GM19239 (cell line): ENCODE data around the gene MRNIP.

Experiments
- DNase-seq: peaks from one replicate; pipeline ENCODE4 v3.0.0; 2011; ENCODE audit warnings: low spot score; ENCODE audit not compliant: insufficient read length
- FAIRE-seq: peaks from 2 replicates; lab custom pipeline; 2011; peaks lifted over from hg19 to GRCh38; lab: Jason Lieb, UNC

MRNIP gene

GRCh38 chr5:179889885-179890284 lies 31.3 kb upstream of the MRNIP start:
- FAIRE-seq, result no peak
- no peak for DNase-seq

GRCh38 chr5:179887802-179888201 lies 29.2 kb upstream of the MRNIP start:
- no peak for DNase-seq
- FAIRE-seq, result no peak

GRCh38 chr5:179887095-179887494 lies 28.5 kb upstream of the MRNIP start:
- DNase-seq (no peak), FAIRE-seq (no peak)

- FAIRE-seq (no peak), DNase-seq (no peak)
These were observed 27.7 kb upstream of the MRNIP start for GRCh38 chr5:179886190-179886911.

GRCh38 chr5:179885491-179886090 lies 27.0 kb upstream of the MRNIP start:
- DNase-seq, result no peak
- FAIRE-seq, result no peak

GRCh38 chr5:179883163-179883562 lies 24.5 kb upstream of the MRNIP start:
- DNase-seq (no peak), FAIRE-seq (no peak)

- DNase-seq, result no peak
- no peak for FAIRE-seq
These were observed 23.7 kb upstream of the MRNIP start for GRCh38 chr5:179882338-179882737.

GRCh38 chr5:179880848-179881590 lies 22.4 kb upstream of the MRNIP start:
- FAIRE-seq (no peak), DNase-seq (no peak)

- DNase-seq, result no peak
- FAIRE-seq, result no peak
These were observed 21.5 kb upstream of the MRNIP start for GRCh38 chr5:179880066-179880650.

GRCh38 chr5:179879690-179880010 lies 21.0 kb upstream of the MRNIP start:
- no peak for FAIRE-seq
- no peak for DNase-seq

- no peak for DNase-seq
- no peak for FAIRE-seq
These were observed 20.5 kb upstream of the MRNIP start for GRCh38 chr5:179879003-179879689.

GRCh38 chr5:179878222-179879002 lies 19.8 kb upstream of the MRNIP start:
- no peak for FAIRE-seq
- DNase-seq, result no peak

- DNase-seq (no peak), FAIRE-seq (no peak)
These were observed 18.0 kb upstream of the MRNIP start for GRCh38 chr5:179876610-179876952.

GRCh38 chr5:179875741-179876609 lies 17.4 kb upstream of the MRNIP start:
- FAIRE-seq (no peak), DNase-seq (no peak)

- FAIRE-seq, result no peak
- DNase-seq, result no peak
These were observed 16.1 kb upstream of the MRNIP start for GRCh38 chr5:179874536-179875292.

- FAIRE-seq, result no peak
- no peak for DNase-seq
These were observed 15.5 kb upstream of the MRNIP start for GRCh38 chr5:179874136-179874535.

GRCh38 chr5:179873588-179874110 lies 15.0 kb upstream of the MRNIP start:
- FAIRE-seq (no peak), DNase-seq (no peak)
